ENCODE data around the gene STAC3.

STAC3 gene

DNA sequence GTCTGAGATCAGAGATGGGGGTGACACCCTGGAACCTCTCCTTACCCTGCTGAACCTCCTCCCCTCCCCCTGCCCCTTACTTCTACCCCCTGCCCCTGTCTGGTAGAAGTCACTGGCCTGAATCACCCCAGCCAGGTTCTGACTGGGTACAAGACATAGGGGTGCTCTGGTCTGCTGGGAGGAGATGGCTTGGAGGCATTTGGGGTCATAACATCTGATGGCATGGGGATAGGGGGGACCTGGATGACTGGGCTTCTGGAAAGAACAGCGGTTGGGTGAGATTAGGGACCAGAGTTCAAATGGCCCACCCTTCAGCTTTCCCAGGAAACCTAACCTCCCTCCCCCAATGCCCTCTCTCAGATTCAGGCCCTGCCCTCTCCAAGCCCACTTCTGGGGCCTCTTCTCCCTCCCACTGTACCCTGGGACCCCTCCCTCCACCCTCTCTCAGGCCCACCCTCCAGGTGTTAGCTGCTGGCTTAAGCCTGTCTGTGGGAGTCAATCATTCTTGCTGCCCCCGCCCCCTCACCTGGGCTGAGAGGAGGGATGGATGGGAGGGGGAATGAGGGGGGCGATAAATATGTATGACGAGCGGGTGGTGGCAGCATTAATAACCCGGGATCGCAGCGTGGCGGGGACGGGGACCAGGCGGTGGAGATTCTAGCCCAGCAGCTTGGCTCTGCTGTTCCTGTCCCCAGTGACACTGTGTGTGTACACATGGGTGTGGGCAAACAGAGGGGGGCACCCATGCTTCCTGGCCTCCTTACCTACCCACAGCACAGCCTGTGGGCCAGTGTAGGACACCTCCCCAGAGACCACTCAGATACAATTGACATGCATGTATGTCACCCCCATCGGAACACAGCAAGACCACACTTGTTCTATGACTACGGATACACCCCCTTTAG, 28.4 kb downstream of the STAC3 start:
- no peak for DNase-seq

DNA sequence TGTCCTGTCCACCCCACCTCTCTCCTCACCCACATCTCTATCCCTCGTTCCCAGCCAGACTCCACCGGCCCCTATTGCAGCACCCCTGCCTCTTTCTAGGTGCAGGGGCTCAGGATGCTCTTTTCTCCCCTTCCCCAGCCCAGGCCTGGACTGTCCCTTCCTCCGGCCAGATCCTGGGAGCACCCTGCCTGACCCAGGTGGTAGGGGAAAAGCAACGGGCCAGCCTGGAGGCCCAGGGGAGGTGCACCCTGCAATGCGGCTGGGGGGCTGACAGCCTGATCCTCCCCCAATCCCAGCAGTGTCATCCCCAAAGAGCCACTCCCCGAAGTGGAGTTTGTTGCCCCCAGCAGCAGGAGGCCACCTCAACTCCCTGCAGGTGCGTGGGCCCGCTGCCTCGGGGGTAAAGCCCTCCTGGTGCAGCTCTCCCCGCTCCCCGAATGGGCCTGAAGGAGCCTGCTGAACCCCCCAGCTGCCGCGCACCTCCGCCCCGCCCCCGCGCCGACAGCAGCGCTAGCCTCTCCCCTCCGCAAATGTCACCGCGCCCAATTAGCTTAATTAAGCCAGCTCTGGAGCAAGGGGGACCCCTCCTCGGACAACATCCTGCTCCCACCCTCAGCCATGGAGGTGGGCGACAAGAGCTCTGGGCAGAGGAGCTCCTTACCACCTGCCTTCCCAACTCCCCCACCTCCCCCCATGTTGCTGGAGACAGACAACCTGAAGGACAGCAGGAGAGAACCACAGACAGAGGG, 29.6 kb downstream of the STAC3 start:
- DNase-seq = no peak

DNA sequence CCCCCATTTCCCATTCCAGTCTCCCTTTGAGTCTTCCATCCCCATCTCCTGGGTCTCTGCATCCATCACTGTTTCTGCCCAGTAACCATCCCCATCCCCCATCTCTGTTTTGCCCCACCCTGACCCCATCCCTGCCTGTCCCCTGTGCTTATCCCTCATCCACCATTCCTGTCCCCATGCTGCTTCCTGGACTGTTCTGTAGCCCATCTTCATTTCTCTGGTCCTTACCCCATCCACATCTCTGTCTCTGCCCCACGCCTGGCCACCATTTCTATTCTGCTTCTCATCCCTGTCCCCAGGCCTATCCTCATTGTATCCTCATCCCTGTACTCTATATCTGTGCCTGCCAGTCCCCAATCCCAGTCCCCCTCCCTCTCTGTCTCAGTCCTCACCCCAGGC, 30.2 kb downstream of the STAC3 start:
- DNase-seq = no peak

DNA sequence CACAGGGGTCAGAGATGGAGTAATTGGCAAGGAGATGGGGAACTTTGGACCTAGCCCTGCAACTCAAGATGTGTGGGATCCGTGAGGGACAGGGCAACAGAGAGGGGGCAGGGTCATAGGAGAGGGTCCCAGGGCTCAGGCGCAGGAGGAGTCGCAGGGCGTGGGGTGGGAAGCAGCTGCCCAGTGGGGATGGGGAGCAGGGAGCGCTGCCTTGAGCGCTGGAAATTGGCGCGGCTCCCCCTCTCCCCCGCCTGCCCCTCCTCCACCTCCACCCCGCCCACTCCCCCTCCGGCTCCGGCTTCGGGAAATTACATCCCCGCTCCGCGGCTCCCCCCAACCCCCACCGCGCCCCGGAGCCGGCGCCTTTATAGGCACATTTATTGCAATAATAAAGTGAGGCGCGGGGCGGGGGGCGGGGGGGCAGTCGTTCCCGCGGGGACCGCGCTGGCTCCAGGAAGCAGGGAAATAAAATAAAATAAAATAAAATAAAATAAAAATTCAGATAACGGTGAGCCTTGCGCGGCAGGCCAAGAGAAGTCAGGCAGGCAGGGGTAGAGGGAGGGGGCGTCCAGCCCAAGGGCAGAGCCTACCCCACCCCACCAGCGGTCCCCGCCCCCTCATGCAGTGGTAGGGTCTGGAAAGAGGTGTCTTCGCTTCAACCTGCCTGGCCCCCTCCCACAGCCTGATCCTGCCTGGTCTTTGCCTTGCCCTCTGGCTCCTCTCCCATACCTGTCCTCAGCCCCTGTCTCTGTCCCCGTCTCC, 30.8 kb downstream of the STAC3 start:
- DNase-seq = no peak

DNA sequence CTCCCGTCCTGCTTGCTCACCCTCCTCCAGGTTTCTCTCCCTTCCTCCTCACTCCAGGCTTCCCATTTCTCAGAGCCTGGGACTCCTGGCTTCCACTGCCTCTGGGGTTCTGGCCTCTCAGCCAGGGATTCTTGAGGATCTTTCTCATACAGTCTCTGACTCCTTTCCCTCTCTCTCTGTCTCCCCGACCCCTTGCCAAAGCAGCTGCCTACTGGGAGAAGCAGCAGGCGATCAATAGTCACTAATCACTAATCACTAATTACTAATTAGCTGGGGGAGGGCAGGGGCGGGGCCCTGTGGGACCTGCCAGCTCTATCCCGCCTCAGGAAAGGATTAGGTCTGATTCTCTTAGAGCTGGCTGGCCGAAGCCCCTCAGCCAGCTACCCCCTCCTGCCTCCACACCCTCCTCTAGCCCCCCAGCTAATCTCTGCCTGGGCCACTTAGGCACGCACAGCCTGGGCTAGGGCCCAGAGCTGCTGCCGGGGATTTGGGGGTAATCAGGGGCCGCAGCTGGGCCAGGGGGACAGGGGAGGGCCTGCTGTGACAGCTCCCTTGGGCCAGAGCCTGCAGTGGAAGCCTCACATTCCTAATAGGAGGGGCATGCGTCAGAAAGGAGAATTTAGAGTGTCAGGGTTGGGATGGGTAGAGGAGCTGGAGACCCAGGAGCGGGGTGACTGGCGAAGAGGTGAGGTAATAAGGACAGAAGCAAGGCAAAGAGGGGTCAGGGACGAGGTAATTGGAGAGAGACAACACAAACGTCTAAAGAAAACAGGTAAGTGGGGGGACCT, 31.6 kb downstream of the STAC3 start:
- DNase-seq = no peak

DNA sequence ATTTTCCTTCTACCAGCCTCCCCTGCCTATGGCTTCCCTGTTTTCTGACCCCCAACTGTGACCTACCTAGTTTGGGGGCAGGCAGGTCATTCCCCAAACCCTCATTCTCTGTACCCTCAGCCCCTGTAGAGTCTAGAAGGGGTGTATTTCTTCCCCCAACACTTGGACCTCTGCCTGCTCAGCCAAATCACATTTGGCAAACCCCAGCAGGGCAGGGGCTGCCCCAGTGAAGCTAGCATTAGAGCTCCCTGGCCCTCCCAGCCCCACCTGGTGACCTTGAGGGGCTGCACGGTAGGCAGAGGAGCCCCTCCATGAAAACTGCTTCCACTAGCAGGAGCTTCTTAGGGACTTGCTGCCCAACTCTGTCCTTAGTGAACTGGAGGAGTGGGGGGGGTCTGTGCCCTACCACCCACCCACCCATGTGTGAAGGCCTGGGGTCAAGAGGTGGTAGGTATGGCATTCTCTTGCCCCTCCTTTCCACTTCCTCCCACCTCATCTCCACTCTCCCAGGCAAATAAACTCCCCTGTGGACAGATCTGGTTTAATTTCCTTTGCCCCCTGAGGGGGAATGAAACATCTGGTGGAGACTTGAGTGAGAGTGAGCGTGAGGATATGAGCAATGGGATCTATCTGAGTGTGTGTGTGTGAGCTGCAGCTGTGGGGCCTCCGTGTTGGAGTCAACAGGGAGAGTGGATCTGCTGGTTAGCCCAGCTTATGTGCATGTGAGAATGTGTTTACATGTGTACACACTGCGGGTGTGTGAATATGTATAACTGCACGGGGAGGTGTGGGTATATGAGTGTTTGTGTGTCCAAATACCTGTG, 32.7 kb downstream of the STAC3 start:
- no peak for DNase-seq

DNA sequence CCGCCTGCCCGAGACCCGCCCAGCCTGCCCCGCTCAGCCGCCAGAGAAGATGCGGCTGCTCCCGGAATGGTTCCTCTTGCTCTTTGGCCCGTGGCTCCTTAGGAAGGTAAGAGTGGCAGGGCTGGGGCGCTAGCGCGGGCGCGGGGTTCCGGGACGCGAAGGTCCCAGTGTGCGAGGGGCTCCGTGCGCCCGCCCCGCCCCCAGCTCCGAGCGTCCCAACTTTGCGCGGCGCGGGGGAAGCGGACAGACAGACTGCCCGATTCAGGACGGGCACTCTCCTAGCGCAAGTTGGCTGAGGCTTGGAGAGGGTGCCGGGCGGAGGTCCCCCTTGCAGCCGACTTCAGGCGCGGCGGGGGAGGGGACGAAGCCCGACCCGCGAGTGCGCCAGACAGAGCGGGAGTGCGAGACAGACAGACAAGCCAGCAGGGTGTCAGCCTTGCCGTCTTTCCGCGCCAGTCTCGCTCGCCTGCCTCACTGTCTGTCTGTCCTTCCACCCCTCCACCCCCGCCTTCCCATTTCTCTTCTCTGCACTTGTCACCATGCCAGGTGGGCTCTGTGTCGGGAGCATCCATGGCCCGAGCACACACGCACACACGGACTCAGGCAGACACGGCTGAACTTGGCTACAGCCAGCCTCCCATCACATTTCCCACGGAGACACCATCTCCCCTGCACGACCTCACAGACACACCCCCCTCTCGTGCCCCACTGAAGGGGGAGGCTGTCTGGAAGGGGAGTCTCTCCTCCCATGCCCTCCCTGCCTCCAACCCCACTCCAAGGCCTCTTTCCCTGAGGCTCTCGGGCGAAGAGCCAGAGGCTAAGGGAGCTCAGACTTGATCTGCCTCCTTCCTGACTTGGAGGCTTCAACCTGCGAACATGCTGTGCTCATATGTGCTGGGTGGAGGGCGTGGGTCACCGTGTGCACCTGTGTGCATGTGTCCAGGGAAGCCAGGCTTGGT, 33.8 kb downstream of the STAC3 start:
- DNase-seq = no peak

DNA sequence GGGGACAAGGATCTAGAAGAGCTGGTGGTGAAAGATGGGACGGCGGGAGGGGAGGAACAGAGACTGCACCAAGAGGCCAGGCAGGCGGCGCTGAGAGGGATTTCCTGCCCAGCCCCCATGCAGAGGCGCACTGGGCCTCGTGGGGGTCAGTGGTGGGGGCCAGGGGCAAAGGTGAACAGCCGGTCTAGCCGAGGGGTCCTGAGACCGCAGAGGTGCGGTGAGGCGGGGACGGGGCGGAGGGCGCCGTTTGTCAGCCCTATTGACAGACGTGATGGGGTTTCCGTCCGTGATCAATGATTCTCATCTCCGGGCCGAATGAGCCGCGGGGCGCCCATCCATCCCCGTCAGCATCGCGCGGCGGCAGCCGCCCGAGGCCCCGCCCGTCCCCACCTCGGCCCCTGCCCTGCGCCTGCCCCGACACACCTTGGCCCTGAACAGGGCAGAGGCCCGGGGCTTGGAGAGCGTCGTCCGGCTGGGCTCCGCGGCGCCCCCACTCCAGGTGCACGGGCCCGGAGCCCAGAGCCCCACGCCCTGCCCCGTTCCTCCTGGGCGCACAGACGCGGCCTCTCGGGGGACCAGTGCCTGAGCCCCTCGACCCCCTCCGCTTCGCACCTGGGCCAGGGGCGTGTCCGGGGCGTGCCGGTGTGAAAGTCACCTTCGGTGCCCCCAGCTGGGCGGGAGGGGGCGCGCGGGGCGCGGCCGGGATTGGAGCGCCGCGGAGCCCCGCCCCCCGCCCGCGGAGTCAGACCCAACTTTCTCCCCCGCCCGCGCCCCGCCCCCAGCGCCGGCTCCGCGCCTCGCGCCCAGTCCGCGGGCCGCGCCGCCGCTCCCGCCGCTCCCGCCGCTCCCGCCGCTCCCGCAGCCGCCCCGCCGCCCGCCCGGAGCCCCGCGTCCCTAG, 34.7 kb downstream of the STAC3 start, which contains the start of gene NXPH4:
TSS of gene NXPH4 (plus strand) at position 781 of the 898 bp plus-strand sequence. CDS start 176 bp downstream, outside the sequence.
- no peak for DNase-seq

DNA sequence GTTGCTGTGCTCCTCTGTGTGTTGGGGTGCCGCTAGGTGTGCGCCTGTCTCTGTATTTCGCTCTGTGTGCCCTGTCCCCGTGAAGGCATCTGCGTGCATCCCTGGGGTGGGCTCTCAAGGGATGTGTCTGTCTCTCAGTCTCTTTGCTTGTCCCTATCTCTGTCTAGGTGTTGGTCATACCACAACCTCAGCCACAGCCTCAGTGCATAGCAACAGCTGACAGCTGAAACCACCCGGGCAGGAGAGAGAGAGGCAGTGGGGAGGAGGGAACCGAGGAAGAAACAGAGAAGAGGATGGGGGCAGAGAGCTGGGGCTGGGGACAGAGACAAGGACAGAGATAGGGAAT, 35.3 kb downstream of the STAC3 start:
- no peak for DNase-seq

DNA sequence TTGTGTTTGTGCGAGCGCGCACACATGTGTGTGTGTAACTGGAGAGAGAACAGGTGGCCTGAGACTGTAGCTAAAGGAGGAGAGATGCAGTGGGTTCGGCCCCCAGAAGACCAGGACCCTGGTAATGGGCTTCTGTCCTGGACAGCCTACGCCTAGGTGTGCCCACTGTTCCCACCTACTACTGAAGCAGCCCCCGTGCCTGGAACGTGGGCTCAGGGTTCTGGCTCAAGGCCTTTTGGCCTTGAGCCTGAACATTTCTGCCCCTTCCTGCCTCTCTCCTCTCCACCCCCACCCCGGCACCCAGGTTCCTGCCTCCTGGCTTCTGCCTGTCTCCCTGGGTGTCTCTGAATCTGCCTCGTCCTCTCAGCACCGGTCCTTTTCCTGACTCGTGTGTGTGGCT, 35.9 kb downstream of the STAC3 start:
- no peak for DNase-seq

DNA sequence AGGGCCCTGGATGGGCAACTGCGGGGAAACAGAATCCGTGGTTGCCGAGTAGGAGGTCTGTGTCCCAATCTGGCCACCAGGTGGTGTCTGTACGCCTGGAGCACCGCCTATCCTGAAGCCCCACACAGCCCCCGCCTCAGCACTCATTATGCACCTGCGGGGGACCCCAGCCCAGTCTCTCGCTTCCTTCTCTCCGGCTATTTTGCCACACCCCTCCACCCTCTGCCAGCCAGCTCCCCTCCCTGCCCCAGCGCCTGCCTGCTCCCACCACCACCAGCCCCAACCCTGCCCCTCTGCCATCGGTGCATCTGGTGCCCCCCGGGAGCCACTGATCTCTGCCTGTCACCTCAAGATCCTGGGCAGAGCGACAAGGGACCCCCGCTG, 36.6 kb downstream of the STAC3 start:
- DNase-seq = peak; percentile 66

DNA sequence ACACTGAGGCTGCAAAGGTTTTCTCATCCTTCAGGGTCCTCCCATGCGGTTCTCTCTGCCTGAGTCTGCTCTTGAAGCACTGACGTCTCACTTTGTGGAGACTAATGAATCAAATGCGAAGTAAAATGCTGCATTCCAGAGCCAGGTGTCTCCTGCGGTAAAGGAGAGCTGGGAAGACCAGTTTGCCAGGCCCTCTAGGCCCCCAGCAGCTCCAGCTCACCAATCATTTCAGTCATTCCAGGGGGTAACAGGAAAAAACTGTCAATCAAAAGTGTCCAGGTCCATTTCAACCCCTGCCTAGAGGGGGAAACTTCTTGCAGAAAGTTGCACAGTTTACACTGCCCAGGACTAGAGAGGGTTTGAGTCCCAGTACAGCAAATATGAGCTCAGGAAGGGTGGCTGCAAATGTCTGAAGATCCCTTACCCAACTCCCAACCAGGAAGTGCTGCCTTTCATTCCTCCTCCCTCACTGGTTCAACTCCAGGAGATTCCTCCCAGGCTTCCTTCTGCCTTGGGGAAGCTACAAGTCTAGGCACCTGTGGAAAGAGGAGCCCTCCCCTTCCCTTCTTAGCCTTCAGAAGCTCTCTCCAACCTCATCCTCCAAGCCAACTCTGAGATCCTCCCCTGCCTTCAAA, 37.1 kb downstream of the STAC3 start:
- no peak for DNase-seq

DNA sequence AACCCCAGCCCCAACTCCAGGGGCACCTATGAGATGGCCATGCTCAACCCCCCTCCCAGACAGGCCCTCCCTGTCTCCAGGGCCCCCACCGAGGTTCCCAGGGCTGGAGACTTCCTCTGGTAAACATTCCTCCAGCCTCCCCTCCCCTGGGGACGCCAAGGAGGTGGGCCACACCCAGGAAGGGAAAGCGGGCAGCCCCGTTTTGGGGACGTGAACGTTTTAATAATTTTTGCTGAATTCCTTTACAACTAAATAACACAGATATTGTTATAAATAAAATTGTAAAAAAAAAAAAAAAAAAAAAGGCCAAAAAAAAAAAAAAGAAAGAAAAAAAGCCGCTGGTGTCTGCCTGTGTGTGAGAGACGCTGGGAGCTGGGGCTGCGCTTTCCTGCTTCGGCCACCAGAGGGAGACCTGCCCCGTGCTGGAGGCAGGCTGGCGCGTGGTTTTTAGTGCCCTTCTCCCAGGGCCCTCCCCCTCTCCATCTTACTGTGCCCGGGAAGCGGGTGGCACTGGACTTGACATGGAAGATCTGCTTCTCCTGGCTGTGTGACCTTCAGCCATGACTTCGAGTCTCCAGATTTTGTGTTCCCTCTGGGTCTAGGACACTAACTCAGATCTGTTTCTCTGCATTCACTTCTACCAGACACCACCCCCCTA, 37.8 kb downstream of the STAC3 start:
- peak; percentile 85 for DNase-seq

DNA sequence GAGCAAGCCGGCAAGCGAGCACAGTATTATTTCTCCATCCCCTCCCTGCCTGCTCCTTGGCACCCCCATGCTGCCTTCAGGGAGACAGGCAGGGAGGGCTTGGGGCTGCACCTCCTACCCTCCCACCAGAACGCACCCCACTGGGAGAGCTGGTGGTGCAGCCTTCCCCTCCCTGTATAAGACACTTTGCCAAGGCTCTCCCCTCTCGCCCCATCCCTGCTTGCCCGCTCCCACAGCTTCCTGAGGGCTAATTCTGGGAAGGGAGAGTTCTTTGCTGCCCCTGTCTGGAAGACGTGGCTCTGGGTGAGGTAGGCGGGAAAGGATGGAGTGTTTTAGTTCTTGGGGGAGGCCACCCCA, 38.3 kb downstream of the STAC3 start:
- no peak for DNase-seq

DNA sequence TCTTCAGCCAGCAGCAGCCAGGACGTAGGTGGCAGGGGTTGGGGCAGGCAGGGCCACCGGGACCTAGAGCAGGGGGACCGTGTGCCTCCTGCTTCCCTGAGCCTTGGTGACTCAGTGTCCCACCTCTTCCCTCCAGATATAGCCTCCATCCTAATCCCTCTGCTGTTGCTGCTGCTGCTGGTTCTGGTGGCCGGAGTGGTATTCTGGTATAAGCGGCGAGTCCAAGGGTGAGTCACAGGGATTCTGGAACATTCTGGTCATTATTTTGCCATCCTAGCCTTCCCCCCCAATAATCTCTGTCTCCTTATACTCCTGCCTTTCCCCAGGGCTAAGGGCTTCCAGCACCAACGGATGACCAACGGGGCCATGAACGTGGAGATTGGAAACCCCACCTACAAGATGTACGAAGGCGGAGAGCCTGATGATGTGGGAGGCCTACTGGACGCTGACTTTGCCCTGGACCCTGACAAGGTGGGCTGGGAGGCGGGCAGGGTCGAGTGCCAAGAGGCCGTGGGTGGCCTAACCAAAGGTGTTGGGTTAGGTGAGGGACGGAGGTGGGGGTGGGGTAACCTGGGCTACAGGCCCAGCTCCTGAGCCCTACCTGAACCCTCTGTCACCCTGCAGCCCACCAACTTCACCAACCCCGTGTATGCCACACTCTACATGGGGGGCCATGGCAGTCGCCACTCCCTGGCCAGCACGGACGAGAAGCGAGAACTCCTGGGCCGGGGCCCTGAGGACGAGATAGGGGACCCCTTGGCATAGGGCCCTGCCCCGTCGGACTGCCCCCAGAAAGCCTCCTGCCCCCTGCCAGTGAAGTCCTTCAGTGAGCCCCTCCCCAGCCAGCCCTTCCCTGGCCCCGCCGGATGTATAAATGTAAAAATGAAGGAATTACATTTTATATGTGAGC, 38.9 kb downstream of the STAC3 start:
- DNase-seq = no peak

DNA sequence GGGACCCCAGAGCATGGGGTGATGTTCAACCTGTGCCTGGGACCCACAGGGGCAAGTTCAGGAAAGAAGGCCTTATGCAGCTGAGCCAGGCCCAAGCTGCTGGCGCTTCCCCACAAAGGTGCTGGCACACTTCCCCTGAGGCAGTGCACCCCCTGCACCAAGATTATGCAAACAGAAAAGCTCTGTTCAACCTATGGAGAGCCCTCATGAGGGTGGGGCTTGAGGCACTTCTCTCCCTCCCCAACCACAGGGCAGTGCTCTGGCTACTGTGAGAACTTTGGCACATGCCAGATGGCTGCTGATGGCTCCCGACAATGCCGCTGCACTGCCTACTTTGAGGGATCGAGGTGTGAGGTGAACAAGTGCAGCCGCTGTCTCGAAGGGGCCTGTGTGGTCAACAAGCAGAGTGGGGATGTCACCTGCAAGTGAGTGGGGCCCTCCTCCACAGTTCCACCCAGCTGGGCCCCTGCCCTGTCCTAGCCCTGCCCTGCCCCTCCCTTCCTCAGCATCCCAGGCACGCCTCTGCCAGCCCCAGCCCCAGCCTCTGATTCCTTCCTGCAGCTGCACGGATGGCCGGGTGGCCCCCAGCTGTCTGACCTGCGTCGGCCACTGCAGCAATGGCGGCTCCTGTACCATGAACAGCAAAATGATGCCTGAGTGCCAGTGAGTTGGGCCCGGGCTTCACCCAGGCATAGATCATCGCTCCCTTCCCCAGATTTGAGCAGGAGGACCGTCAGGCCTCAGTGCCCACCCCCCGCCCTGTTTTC, 39.9 kb downstream of the STAC3 start:
- DNase-seq = no peak

DNA sequence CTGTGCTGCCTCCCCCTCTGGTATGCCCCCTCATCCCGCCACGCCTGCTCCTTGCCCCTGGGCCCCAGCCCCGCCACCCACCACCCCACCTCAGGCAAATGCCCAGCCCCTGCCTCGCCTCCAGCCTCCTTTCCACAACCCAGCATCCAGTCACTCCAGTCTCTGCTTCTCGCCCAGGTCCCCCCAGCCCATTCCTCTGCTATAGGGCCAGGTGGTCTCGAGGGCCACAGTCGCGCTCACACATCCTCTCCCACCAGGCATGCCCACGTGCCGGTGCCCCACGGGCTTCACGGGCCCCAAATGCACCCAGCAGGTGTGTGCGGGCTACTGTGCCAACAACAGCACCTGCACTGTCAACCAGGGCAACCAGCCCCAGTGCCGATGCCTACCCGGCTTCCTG, 40.5 kb downstream of the STAC3 start:
- DNase-seq = no peak
